ENCODE results near the gene ARMC10.
"Not testable (repeated sequence)": the region's sequence is repeated elsewhere in the genome, so short reads cannot be mapped to it uniquely, and the experiment has no call there.

The ARMC10 gene

DNA sequence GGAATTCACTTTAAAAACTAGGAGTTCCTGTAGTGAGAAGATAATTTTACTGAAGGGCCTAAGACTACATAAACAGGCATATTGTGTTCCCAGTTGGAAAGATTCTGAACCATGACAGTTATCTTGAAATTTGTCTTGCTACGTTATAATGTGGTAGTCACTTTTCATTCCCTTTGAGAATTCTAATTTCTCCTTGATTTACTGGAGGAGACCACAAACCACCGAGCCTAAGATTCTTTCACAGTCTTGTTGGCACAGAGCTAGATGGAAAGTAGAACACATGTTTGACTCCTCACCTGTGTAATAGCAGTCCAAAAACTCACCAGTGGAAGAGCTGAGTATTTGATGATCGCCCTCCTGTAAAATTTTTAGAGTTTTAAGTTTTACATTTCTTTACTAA is 4.9 kb downstream of the ARMC10 start:
- no peak for FAIRE-seq

DNA sequence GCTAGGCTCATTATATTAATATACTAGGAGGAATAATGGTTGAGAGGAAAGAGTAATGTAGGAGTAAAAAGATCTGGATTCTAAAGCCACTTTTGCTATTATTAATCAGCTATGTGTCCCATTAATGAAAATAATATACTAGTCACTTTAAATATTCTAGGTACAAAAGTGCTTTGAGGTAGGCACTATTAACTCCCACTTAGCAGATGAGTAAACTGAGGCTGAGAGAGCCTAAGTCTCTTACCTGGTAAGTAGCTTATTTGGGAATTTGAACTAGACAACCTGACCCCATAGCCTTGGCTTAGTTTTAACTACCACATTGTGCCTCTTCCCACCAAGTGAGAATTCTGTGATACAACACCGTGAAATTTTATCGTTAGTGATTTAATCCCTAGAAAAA is 6.0 kb downstream of the ARMC10 start:
- no peak for FAIRE-seq

DNA sequence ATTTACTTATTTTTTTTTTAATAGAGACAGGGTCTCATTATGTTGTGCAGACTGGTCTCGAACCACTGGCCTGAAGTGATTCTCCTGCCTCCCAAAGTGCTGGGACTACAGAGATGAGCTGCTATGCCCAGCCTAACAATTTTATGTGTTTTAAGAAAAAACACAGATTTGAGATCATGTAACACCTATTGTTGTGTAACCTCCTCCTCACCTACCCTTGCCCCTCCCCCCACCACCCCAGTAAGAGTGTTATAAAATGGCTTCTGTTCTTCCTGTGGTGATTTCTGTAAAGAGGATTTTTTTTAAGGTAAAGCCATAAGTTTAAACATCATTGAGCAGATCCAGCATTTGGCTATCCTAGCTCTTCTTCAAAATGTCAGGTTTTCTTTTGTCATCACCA is 7.6 kb downstream of the ARMC10 start:
- FAIRE-seq, result no peak

DNA sequence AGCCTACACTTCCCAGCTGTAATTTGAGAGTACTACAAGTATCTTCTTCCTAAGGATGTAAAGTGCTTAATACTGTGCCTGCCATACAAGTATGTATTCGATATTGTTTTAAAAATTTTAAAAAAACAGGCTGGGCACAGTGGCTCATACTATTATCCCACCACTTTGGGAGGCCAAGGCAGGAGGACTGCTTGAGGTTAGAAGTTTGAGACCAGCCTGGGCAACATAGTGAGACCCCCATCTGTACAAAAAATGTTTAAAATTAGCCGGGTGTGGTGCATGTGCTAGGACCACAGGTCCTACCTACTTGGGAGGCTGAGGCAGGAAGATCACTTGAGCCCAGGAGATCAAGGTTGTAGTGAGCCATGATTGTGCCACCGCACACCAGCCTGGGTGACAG is 8.3 kb downstream of the ARMC10 start:
- no peak for FAIRE-seq

DNA sequence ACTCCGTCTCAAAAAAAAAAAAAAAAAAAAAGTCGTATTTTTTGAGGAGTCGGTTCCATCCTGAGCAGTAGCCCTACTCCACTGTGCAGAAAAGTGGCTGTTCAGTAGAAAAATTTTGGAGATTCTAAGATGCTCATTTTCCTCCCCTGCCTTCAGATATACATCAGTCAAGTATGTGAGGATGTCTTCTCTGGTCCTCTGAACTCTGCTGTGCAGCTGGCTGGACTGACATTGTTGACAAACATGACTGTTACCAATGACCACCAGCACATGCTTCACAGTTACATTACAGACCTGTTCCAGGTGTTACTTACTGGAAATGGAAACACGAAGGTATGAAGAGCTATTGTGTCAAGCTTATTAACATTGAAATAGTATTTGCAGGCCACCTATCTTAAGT is 17.4 kb downstream of the ARMC10 start:
- not testable (repeated sequence) for FAIRE-seq

DNA sequence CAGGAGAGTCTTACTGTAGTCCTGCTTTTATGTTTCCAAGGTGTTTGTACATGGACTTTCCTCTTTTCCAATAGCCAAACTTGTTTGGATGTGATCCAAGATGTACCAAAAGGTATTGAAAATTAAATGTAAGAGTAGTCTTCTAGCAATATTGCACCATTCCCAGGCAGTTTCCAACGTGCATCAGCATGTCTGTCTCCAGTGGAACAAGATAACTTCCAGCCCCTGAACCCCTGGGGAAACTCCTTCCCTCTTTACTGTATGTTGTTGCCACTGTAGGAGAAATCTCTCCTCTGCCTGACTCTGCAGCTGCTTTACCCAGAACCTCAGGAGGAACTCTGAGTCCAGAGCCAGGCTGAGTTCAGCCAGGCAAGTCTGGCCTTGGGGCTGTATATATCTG is 18.5 kb downstream of the ARMC10 start:
- FAIRE-seq, result no peak

DNA sequence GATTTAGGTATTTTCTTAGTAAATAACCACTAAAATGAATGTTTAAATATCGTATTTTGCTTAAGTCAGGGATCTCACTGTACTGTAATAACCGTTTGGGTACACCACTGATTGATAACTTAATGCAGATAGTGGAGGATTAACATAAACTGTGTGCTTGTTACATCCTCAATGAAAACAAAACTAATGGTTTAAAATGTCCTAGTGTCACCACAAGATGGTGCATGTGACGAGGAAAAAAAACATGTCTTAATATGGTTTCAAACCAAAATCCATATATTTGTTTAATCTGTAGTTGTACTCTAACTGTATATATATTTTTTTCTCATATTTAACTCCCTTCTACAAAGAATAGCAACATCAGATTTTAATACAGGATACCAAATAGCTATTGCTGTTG is 19.2 kb downstream of the ARMC10 start:
- FAIRE-seq, result peak; percentile 76

DNA sequence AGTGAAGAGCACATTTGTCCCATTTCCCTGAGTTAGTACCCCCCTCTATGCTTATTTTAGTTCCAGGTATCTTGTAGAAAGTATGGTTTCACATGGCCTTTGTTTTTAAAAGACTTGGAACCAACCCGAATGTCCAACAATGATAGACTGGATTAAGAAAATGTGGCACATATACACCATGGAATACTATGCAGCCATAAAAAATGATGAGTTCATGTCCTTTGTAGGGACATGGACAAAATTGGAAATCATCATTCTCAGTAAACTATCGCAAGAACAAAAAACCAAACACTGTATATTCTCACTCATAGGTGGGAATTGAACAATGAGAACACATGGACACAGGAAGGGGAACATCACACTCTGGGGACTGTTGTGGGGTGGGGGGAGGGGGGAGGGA is 20.6 kb downstream of the ARMC10 start:
- not testable (repeated sequence) for FAIRE-seq

DNA sequence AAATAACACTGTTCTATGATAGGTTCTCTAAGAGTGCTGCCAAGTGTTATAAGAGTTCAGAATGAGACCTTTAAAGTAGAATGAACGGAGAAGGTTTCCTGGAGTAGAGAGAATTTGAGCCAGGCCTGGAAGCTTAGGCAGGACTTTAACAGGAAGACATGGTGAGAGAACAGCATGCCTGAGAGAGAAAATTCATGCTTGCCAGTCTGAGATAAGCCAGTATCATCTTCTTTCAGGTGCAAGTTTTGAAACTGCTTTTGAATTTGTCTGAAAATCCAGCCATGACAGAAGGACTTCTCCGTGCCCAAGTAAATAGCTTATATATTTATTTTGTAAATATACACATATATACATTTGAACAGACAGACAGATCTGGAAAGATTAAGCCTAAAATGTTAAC is 22.1 kb downstream of the ARMC10 start:
- no peak for FAIRE-seq

DNA sequence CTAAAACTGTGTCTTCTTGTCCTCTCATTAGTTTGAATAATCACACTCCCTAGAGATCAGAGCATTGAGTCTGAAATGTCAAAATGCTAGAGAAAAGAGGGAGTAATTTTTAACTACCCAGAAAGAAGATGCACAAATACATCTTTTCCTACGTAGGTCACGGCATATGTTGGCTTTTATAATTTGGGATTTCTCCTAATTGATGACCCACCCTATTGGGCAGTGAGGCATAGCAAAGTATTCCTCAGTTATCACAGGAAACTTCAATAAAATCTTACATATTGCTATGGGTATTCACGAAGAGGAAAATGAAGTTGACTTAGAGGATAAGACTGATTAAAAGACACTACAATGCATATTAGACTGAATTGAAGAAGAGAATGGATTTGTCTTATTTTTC is 25.4 kb downstream of the ARMC10 start:
- FAIRE-seq, result no peak

DNA sequence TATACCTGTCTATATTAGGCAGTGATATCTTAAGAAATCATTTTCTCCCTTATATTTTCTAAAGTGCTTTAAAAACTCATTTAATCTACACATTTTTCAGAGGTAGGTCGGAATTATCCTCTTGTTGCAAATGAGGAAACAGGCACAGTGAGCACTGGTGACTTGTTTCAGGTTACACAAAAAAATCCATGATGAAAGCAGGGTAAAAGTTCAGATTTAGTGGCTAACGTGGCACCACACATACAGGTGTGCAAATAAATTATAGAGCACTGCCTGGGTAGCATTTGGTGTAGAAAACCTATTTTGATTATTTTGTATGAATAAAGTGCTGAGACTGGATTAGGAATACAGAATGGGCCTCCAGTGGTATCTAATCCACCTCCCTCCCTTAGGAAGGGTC is 26.6 kb downstream of the ARMC10 start:
- FAIRE-seq, result no peak

DNA sequence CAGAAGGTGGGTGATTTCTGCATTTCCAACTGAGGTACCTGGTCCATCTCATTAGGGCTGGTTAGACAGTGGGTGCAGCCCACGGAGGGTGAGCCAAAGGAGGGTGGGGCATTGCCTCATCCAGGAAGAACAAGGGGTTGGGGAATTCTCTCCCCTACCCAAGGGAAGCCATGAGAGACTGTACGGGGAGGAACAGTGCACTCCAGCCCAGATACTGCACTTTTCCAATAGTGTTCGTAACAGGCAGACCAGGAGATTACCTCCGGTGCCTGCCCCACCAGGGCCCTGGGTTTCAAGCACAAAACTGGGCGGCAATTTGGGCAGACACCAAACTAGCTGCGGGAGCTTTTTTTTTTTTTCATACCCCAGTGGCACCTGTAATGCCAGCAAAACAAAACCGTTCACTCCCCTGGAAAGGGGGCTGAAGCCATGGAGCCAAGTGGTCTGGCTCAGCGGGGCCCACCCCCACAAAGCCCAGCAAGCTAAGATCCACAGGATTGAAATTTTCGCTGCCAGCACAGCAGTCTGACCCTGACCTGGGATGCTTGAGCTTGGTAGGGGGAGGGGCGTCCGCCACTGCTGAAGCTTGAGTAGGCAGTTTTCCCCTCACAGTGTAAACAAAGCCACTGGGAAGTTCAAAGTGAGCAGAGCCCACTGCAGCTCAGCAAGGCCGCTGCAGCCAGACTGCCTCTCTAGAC is 31.2 kb downstream of the ARMC10 start:
- FAIRE-seq, result no peak

DNA sequence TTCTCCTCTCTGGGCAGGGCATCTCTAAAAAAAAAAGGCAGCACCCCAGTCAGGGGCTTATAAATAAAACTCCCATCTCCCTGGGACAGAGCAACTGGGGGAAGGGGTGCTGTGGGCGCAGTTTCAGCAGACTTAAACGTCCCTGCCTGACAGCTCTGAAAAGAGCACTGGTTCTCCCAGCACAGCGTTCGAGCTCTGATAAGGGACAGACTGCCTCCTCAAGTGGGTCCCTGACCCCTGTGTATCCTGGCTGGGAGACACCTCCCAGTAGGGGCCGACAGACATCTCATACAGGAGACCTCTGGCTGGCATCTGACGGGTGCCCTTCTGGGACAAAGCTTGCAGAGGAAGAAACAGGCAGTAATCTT is 31.7 kb downstream of the ARMC10 start:
- FAIRE-seq, result not testable (repeated sequence)

DNA sequence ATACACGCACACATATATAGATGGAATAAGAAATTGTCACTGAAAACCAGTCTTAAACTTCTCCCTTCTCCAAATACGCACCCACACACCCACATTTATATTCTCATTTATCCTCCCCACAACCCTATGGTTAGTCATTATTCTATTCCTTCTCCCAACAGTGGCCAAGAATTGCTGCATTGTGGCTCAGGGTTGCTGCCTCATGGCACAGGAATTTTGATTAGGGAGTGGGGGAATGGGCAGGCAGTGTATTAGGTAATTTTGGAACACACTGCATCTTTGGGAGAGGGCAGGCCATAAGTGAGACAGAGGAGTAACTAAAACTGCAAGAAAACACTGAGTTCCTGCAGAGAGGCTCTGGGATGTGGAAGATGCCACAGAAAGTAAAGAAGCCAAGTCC is 38.2 kb downstream of the ARMC10 start:
- no peak for FAIRE-seq

DNA sequence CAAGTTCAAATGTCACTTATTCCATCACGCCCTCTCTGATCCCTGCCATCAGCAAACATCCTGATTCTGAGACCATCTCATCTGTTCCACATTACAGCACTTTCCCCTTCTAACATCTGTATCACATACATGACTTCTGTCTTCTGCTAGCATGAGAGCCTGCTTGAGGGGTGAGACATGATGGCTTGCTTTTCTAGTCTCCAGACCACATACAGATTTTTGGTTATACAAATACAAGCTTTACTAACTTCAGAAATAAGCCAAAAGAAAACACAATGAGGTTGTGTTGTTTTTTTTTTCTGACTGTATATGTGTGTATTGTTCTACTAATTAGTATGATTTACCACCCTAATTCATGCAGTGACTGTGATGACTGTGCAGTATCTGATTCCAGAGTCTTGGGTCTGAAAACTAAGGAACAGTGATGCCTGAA is 39.7 kb downstream of the ARMC10 start:
- no peak for FAIRE-seq

DNA sequence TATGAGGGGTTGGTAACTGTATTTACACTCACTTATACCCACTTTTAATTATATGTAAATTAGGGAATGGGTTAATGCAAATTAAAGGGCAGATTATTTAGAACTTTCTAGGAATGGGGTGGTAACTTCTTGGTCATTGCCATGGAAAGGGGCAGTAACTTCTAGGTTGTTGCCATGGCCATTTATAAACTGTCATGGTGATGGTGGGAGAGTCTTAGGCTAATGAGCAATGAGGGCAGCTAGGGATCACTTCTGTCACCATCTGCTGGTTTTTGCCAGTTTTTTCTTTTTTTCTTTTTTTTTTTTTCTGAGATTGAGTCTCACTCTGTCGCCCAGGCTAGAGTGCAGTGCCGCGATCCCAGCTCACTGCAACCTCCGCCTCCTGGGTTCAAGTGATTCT is 40.8 kb downstream of the ARMC10 start:
- FAIRE-seq, result no peak

DNA sequence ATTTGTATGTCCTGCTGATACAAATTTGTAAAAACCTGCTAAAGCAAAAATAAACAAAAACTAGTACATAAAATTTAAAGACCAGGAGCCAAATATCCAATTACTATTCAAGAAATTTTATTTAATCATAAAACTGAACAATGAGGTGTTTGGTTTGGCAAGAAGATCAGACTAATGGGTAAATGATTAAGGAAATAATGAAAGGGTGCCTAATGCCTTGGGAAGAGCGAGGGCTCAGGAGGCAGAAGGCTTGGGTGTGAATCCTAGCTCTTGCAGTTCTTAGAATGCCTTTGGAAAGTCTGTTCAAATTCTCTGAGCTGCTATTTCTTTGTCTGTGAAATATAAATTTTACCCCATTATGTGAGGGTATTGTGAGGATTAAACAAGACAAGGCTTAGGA is 41.6 kb downstream of the ARMC10 start:
- no peak for FAIRE-seq

DNA sequence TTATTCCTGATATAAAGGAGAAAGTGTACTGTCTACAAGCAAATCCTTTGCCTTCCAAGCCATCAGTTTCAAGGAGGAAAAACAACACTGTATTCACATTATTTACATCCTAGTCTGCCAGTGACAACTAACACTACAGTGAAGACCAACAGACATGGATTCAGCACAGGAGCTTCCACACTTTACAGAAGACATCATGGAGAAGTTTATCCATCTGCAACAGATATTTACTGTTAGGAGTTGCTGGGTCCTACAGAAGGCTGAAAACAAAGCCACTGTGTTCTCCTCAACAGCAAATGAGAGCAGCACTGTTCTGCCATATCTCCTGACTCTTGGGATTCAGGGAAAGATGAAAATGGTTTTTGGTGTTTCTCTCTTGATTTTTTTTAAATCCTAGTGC is 42.1 kb downstream of the ARMC10 start:
- no peak for FAIRE-seq

DNA sequence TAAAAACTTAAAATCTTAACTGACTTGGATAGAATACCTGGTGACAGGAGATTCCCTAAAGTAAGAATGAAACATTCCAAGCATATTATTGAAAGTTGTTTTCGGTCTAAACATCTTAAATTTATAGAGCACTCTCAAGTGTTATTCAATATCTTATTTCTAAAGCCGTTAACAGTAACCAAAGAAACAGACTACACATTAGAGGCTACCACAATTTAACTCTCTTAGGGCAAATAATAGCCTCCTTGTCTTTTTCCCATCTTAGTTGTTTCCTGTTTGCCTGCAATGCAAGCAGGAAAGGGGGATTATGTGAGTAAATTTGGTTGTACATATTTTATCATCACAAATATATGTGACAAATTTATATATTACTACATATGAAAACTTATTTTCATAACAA is 42.5 kb downstream of the ARMC10 start:
- no peak for FAIRE-seq

DNA sequence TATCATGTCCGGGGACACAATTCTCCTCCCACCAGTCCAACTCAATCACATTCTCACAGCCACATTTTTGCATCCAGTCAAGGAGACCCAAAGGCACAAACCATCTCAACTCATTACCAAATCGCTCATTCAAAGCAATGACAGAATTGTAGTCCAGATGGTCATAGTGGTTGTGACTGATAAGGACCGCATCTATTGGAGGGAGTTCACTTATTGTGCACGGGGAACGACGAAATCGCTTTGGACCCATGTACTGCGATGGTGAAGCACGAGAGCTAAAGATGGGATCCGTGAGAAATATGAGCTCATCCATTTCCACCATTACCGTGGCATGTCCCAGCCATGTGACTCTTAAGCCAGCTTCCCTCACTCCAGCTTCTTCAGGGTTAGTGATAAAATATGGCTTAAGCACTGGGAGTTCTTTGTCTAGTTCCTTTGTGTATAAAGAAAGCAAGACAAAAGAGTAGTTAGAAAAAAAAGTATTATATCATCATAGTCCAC is 44.9 kb downstream of the ARMC10 start:
- FAIRE-seq, result no peak

DNA sequence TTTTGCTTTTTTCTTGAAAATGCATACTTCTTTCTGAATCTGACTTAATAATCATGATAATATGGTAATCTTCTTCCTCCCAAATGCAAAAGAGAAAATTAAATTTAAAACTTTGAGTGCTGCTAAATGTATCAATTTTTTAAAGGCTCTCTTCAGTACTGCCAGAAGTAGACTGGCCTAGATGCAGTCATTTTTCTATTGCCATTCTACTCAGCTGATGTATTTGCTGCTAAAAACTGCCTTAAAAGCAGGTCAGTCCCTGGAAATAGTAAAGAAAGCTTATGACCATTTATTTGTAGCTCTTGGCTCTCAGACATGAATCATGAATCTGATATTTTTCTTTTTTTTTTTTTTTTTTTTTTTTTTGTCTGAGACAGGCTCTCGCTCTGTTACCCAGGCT is 45.4 kb downstream of the ARMC10 start:
- FAIRE-seq, result no peak

DNA sequence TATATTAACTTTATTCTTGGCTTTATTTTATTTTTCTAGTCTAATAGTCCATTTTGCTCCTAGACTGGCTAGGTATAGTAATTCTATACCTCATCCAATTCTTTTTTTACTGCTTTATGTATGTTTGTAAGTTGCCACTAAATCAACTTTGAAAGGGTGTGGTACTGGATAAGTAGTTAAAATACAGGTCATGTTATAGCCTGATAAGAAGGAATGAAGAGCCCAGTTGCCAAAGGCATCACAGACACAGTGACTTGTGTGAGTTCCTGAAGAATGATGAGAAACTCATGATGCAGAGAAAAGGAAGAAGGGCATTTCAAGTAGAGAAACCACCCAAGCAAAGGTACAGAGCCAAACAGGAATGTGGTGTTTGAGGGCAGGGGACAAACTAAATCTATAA is 46.7 kb downstream of the ARMC10 start:
- no peak for FAIRE-seq

DNA sequence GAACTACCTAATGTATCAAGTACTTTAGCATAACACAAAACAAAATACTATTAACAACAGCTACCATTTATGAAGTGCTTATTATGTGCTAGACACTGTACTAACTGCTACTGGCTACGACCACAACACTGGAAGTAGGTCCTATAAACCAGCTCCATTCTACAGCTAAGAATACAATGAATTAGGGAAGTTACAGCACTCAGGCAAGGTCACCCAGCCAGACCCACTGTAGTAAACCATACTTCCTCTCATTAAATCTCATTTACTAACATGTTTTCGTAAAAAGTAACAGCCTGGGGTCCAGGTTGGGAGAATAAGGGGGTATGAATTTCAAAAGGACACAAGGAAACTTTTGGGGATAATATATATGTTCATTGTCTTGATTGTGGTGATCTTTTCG is 48.6 kb downstream of the ARMC10 start:
- no peak for FAIRE-seq

DNA sequence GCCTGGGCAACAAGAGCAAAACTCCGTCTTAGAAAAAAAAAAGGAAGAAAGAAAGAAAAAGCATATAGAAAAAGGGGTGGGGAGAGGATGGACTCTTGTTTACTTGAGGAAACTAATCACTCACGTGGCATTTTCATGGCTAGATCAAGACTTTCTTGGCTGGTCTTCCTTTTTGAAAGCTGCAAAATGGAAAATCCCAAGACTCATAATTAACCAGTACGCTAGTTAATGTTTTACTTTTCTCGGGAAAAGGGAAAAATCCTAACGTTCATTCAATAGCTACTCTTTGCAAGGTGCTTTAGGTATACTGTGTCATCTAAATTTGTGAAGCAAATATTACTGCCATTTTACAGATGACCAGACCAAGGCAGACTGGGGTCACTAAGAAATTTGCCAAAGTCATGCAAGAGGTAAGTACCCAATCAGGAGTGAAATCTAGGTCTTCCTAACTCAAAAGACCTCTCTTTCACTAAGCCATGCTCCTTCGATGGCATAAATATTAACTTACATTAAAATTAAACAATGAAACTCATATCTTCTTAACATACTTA is 49.6 kb downstream of the ARMC10 start:
- no peak for FAIRE-seq

DNA sequence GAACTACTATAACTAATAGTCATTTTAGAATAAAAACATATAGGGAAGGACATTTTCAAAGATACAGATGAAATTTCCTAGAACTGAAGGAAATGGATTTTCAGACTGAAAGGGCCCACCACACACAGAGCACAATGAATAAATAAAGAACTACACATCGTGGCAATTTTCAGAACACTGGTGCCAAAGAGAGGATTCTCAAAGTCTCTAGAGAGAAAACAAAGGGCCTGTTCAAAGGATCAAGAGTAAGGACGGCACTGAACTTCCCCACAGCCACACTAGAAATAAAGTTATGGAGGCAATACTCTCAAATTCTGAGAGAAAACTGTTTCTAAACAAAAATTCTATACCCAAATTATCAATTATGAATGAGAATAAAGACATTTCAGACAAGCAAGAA is 52.1 kb downstream of the ARMC10 start:
- no peak for FAIRE-seq

Data from islet of Langerhans (tissue), 1 donor.